Esophagus squamous epithelium (tissue), 5 donors: ENCODE results near the gene KCTD18. TPM values are rescaled to one million over a fixed set of nuclear protein-coding genes. Genes with fewer than 3 reads are reported as not detected.

Experiments used
- DNase-seq: peaks from one replicate; lab custom pipeline; 2025; lab: John Stamatoyannopoulos, UW
- H3K27ac ChIP-seq, 4 donors: fragments of 200-600 bp; sonication (generic); one replicate each; pipeline ENCODE4 v1.5.1; 2016 to 2019; ENCODE audit warnings: mild to moderate bottlenecking in 1 of 4
- H3K27me3 ChIP-seq, 4 donors: fragments of 200-600 bp; sonication (generic); 1 replicate in 3 of 4; 2 replicates in 1 of 4; pipeline versions ENCODE4 v1.5.1 to v1.6.0; 2017 to 2021; ENCODE audit warnings: antibody characterized with exemption in 1 of 4
- H3K36me3 ChIP-seq, 3 donors: fragments of 200-600 bp; sonication (generic); one replicate each; pipeline ENCODE4 v1.5.1; 2016 to 2019
- H3K4me1 ChIP-seq, 3 donors: fragments of 200-600 bp; sonication (generic); one replicate each; pipeline ENCODE4 v1.5.1; 2017 to 2019
- H3K4me3 ChIP-seq, 4 donors: fragments of 200-600 bp; sonication (generic); 1 replicate in 3 of 4; 2 replicates in 1 of 4; pipeline ENCODE4 v1.5.1; 2016 to 2019; ENCODE audit warnings: mild to moderate bottlenecking in 2 of 4, moderate library complexity in 1 of 4
- H3K9me3 ChIP-seq, 3 donors: fragments of 200-600 bp; sonication (generic); one replicate each; pipeline ENCODE4 v1.5.1; 2016 to 2019
- POLR2A ChIP-seq, 4 donors: fragments of 450-650 bp; IDR thresholded peaks; one replicate each; pipeline ENCODE4 v1.6.1; 2017; ENCODE audit warnings: antibody characterized with exemption in 4 of 4, mild to moderate bottlenecking in 4 of 4, moderate library complexity in 3 of 4
- WGBS, 2 donors: methylation state at CpG; one replicate each; pipeline ENCODE4 v1.1.5; 2018; 5-methylcytosine and 5-hydroxymethylcytosine counted together
- intact Hi-C: fragments of 100-400 bp; cut with DNase I; formaldehyde crosslinking; loops from one replicate; pipeline ENCODE4 v1.15.0; 2022
- total RNA-seq, 4 donors: library from RNA; depleted of rRNA; stranded (reverse); fragments of >200 nt; gene quantifications; one replicate each; pipeline ENCODE4 v1.1.0, GENCODE V29; 2016
- TF ChIP-seq, protein P1 (sequence below), 6 experiments: fragments of 450-650 bp in 4 of 6; fragments of 200-600 bp in 2 of 6; sonication (generic) in 2 of 6; IDR thresholded peaks; one replicate each; pipeline ENCODE4 v1.5.1; 2016 to 2019; ENCODE audit warnings: antibody characterized with exemption in 6 of 6, mild to moderate bottlenecking in 4 of 6, moderate library complexity in 4 of 6
- donor health status: DM: yes; HTN: yes; CAD: no.

The KCTD18 gene
- total RNA-seq, 4 donors from 2014 or later, result 6.9 to 19.5 (median 13.9) TPM

DNA sequence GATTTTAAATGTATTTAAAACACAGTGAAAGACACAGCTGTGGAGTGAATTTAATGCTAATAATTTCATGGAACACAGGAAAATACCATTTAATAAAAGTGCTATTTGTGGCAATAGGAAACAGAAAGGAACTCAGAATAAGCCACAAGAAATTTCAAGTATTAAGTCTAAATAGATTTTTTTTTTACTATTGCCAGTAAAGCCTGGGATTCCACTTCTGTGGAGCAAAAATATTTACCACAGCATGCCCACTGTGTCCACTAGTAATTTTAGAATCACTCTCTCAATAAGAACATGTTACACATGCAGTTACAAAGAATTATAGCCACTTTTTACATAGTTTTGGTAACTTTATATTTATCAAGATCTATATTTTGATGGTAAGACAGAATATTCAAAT lies 17.2 kb downstream of the KCTD18 start:
- Histone ChIP-seq H3K36me3 (peaks cover 0 to 89% (median 19%) of the 10 kb centered on the region in 3 donors), H3K4me1 (no peaks in the 10 kb centered on the region), H3K27ac (no peak overlapping the region), H3K4me3 (no peak overlapping the region), H3K27me3 (no peaks in the 10 kb centered on the region), H3K9me3 (no peaks in the 10 kb centered on the region)
- no peak for DNase-seq
- intact Hi-C loops, result no loop called here
- TF ChIP-seq, protein P1, sequence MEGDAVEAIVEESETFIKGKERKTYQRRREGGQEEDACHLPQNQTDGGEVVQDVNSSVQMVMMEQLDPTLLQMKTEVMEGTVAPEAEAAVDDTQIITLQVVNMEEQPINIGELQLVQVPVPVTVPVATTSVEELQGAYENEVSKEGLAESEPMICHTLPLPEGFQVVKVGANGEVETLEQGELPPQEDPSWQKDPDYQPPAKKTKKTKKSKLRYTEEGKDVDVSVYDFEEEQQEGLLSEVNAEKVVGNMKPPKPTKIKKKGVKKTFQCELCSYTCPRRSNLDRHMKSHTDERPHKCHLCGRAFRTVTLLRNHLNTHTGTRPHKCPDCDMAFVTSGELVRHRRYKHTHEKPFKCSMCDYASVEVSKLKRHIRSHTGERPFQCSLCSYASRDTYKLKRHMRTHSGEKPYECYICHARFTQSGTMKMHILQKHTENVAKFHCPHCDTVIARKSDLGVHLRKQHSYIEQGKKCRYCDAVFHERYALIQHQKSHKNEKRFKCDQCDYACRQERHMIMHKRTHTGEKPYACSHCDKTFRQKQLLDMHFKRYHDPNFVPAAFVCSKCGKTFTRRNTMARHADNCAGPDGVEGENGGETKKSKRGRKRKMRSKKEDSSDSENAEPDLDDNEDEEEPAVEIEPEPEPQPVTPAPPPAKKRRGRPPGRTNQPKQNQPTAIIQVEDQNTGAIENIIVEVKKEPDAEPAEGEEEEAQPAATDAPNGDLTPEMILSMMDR (IDR thresholded peaks at IDR 0.05), result no peak
- TF ChIP-seq POLR2A (IDR thresholded peaks at IDR 0.05), result no peak

- H3K4me3 ChIP-seq, result no peak overlapping the region
- TF ChIP-seq, protein P1 (IDR thresholded peaks at IDR 0.05), result no peak
- no peak for TF ChIP-seq POLR2A (IDR thresholded peaks at IDR 0.05)
- no peaks in the 10 kb centered on the region for H3K4me1 ChIP-seq
- peaks cover 0 to 63% (median 19%) of the 10 kb centered on the region in 3 donors for H3K36me3 ChIP-seq
- intact Hi-C loops, result no loop called here
- DNase-seq, result no peak
- H3K27ac ChIP-seq, result no peak overlapping the region
- no peaks in the 10 kb centered on the region for H3K27me3 ChIP-seq
- WGBS, 2 donors, result 90 to 98% methylated on average over 15 to 18 of the region's 22 CpGs
- H3K9me3 ChIP-seq, result no peaks in the 10 kb centered on the region
Measured at GRCh38 chr2:200490001-200490400, 19.9 kb downstream of the KCTD18 start.

DNA sequence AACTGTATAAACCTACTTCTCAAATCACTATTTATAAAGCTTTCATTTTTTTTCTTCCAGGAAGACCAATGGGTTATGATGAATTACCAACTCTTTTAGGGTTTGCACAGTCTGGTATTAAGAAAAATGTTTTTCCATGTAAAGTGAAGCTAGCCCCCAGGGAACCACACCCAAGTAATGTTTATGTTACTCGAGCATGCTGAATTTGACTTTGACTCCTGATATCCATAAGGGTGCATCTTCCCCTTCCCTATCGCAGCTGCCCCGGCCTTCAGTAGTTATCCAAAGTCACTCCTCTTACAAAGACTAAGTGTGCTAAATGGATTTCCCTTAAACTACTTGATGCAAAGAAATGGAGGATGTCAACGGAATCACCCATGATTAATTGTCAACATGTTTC lies 21.7 kb downstream of the KCTD18 start:
- Histone ChIP-seq H3K9me3 (no peaks in the 10 kb centered on the region), H3K4me3 (no peak overlapping the region), H3K27me3 (no peaks in the 10 kb centered on the region), H3K36me3 (peaks cover 0 to 45% (median 14%) of the 10 kb centered on the region in 3 donors), H3K4me1 (peaks cover 0 to 9% (median 0%) of the 10 kb centered on the region in 3 donors), H3K27ac (no peak overlapping the region)
- WGBS, 2 donors, result 67 to 80% methylated on average over 4 of the region's 4 CpGs
- intact Hi-C loops, result no loop called here
- TF ChIP-seq, protein P1 (IDR thresholded peaks at IDR 0.05), result no peak
- TF ChIP-seq POLR2A (IDR thresholded peaks at IDR 0.05), result no peak
- no peak for DNase-seq

DNA sequence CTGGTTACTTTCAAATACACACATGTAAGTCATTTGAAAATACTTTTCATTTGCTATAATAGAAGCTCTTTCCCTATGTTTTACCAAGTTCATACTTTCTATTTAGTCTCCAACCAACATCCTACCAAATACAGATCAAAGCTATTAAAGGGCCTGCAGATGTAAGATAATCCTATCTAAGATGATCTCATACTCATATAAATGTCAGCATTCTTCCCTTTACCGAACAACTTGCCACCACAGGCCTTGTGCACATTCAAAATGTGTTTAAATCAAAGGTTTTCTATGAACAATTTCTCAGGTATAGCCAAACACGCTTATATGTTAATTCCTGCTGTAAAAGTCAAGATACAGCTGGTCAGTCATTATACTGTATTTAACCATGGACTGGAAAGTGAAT lies 23.3 kb downstream of the KCTD18 start:
- WGBS, 2 donors, result 40 to 42% methylated on average over 2 of the region's 2 CpGs
- Histone ChIP-seq H3K9me3 (no peaks in the 10 kb centered on the region), H3K27ac (no peak overlapping the region), H3K36me3 (peaks cover 0 to 29% (median 8%) of the 10 kb centered on the region in 3 donors), H3K4me3 (no peak overlapping the region), H3K4me1 (peaks cover 0 to 13% (median 0%) of the 10 kb centered on the region in 3 donors), H3K27me3 (no peaks in the 10 kb centered on the region)
- intact Hi-C loops, result no loop called here
- no peak for TF ChIP-seq POLR2A (IDR thresholded peaks at IDR 0.05)
- TF ChIP-seq, protein P1 (IDR thresholded peaks at IDR 0.05), result no peak
- DNase-seq, result no peak

DNA sequence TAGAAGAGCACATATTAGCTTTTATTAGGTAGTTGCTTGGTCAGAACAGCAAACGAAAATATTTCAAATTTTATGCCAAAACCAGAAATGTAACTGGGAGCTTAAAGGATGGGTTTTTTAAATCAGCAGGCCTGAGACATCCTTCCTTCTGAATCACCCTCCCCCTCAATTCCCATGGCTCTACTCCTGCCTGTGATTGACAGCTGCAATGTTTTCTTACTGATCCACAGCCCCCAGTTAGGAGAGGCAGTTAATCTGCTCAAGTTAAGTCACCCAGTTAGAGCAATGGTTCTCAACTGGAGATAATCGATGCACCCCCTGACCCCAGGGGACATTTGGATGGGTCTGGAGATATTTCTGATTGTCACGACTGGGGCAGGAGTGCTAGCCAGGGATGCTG lies 24.9 kb downstream of the KCTD18 start:
- no peak for DNase-seq
- Histone ChIP-seq H3K27me3 (no peaks in the 10 kb centered on the region), H3K9me3 (no peaks in the 10 kb centered on the region), H3K4me1 (peaks cover 0 to 27% (median 0%) of the 10 kb centered on the region in 3 donors), H3K4me3 (no peak overlapping the region), H3K36me3 (peaks cover 0 to 13% (median 2%) of the 10 kb centered on the region in 3 donors), H3K27ac (no peak overlapping the region)
- 73 to 82% methylated on average over 3 of the region's 3 CpGs for WGBS, 2 donors
- no peak for TF ChIP-seq POLR2A (IDR thresholded peaks at IDR 0.05)
- TF ChIP-seq, protein P1 (IDR thresholded peaks at IDR 0.05), result no peak
- intact Hi-C loops, result loop anchor here (5.0 kb wide), 1 partner anchor 503 kb away; no protein-coding TSS in a partner anchor
